Measurements from ENCODE around the gene SMAD7. TPM values are rescaled to one million over a fixed set of nuclear protein-coding genes. Genes with fewer than 3 reads are reported as not detected.

Gene SMAD7
- total and polyA plus RNA-seq, 9 donors, result 10.7 to 36.5 (median 13.7) TPM

- H3K36me3 ChIP-seq, result no peaks in the 10 kb centered on the region
- TF ChIP-seq POLR2A (IDR thresholded peaks at IDR 0.05), result no peak
- no peak for TF ChIP-seq EP300 (IDR thresholded peaks at IDR 0.05)
- no peak for TF ChIP-seq CTCF (IDR thresholded peaks at IDR 0.05)
- intact Hi-C loops (cut with DNase I), result no loop called here
- H3K27ac ChIP-seq, result peak overlapping the region; percentile 18 to 31
- H3K4me1 ChIP-seq (ENCODE audit: insufficient read depth), result peaks cover 56% of the 10 kb centered on the region
- peak in 1 of 5 donors; percentile 58 for DNase-seq
- H3K4me3 ChIP-seq, result no peak overlapping the region
- no peaks in the 10 kb centered on the region for H3K27me3 ChIP-seq
- H3K9me3 ChIP-seq, result no peaks in the 10 kb centered on the region
- 17 to 27% (median 21%) methylated on average over 17 of the region's 17 CpGs for WGBS, 3 donors
Measured at GRCh38 chr18:48924630-48925490, 25.9 kb downstream of the SMAD7 start.

DNA sequence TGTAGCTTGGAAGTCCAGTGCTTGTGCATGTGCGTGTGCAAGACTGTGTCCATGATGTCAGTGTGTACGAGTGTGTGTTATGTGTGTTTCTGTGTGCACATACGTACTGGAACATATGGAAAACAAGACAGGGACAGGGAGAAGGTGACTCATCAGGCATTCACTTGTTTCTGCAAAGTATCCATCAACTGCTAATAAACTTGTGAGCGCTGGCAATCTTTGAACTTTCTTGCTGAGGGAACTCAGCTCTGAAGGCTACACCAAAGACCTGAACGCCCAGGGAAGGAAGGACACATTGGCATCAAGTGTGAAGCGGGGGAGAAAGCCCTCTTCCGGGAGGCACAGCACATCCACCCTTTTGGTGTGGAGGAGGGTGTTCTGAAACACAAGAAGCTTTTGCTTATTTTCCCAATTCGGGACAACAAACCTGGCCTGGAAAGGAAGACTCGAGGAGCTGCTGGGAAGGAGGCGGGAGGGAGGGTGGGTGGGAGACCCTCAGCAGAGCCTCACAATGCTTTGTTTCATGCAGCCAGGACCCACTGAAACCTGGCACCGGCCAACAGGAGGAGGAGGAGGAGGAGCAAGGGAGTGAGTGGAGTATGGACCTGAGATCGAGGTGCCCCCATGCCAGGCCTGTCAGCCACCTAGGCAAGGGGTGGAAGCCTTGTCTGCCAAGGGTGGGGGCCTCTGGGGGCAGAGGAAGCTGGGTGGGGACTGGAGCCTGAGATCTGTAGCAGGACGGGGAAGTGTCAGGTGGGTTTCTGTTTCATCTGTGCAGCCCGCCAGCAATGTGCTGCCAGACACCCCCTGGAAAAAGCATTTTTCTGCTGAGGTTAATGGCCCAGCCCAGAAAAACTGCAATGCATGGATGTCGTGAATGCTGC is 26.8 kb downstream of the SMAD7 start:
- H3K4me1 ChIP-seq (ENCODE audit: insufficient read depth), result peaks cover 52% of the 10 kb centered on the region
- no peak for DNase-seq
- 45 to 51% (median 48%) methylated on average over 15 of the region's 15 CpGs for WGBS, 3 donors

DNA sequence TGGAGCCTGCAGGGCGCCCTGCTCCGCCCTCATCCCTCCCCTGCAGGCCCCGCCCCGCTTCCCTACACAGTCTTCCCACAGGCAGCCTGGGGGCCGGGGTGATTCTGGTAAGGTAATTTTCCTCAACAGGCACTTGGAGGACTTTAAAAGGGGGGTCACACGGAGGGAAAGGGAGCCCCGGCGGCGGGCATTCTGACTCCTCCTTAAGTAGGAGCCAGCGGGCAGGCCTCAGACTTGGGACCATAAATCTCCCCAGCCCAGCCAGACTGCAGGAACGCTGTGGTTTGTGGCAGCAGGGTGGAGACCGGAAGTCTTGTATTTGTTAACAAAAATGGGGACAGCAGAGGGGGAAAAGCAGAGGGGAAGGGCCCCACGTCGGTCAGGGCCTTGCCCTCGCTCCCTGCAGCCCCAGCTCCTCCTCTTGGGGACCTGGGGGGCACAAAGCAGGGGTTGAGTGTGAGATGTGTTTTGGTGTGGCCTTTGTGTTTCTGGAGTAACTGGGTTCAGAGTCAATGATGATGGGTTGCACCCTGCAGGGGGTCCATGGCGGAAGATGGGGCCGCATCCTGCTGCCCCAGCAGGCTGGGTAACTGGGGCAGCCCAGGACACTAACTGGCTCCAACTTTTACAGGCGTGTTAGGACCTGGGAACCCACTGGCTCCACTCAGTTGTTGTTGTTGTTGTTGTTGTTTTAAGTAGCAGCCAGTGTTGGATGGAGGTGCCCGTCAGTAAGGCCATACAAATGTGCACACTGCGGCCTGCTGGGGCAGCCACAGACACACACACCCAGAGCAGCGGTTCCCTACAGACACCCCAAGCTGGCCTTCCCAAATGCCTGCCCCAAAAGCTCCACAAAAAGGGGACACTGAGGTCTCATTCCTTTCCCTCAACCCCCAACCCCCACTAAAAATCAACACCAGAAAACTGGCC is 27.7 kb downstream of the SMAD7 start:
- TF ChIP-seq CTCF (IDR thresholded peaks at IDR 0.05) (no peak), POLR2A (IDR thresholded peaks at IDR 0.05) (no peak), EP300 (IDR thresholded peaks at IDR 0.05) (no peak)
- H3K36me3 ChIP-seq, result no peaks in the 10 kb centered on the region
- H3K27ac ChIP-seq, result peak overlapping the region in 1 of 2 donors; percentile 34
- intact Hi-C loops (cut with DNase I), result no loop called here
- no peaks in the 10 kb centered on the region for H3K9me3 ChIP-seq
- no peaks in the 10 kb centered on the region for H3K27me3 ChIP-seq
- peak overlapping the region; percentile 19 for H3K4me3 ChIP-seq
- peak in 4 of 5 donors; percentile 58 to 70 (median 60) for DNase-seq
- H3K4me1 ChIP-seq (ENCODE audit: insufficient read depth), result peaks cover 45% of the 10 kb centered on the region
- 16 to 26% (median 24%) methylated on average over 21 of the region's 21 CpGs for WGBS, 3 donors

More for the DNA sequence above, 26.8 kb downstream of the SMAD7 start:
- no peaks in the 10 kb centered on the region for H3K36me3 ChIP-seq
- H3K9me3 ChIP-seq, result no peaks in the 10 kb centered on the region
- no peaks in the 10 kb centered on the region for H3K27me3 ChIP-seq
- no peak overlapping the region for H3K4me3 ChIP-seq
- no peak for TF ChIP-seq CTCF (IDR thresholded peaks at IDR 0.05)
- H3K27ac ChIP-seq, result peak overlapping the region; percentile 18 to 31
- intact Hi-C loops (cut with DNase I), result no loop called here

All from ovary (tissue), 9 donors.